ENCODE results near the gene ASCL2.

ASCL2 gene

DNA sequence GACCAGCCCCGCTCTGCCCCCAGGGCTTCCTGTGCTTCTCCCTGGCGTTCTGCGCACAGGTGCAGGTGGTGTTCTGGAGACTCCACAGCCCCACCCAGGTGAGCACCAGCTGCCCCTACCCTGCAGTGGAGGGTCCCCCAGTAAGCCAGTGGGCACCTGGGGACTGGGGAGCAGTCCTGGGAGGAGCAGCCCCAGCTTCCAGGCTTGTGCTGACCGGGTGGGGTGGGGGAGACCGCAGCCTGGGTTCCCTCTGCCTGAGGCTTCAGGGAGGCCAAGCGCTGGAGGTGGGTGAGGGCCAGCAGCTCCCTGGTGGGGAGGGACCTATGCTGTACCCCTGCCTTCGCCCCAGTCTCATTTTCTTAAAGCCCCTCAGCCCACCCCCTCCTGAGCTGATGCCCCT, 38.3 kb upstream of the ASCL2 start:
- 81 to 82% methylated on average over 7 of the region's 7 CpGs for whole genome bisulfite sequencing, 2 experiments
- H3K4me1 ChIP-seq (ENCODE audit: control insufficient read depth, insufficient read depth, low read length): peaks cover 8% of the 10 kb centered on the region
- H3K27ac ChIP-seq (ENCODE audit: insufficient read depth, low read depth, low read length, poor library complexity, severe bottlenecking): no peak overlapping the region
- no peaks in the 10 kb centered on the region for H3K9me3 ChIP-seq (ENCODE audit: control insufficient read depth, low read length)
- H3K36me3 ChIP-seq (ENCODE audit: control insufficient read depth, insufficient read depth, low read length): no peaks in the 10 kb centered on the region
- H3K27me3 ChIP-seq (ENCODE audit: control insufficient read depth, insufficient read depth, low read length, poor library complexity, severe bottlenecking): no peaks in the 10 kb centered on the region
- no peak overlapping the region for H3K4me3 ChIP-seq (ENCODE audit: insufficient read depth, low read depth, low read length)

DNA sequence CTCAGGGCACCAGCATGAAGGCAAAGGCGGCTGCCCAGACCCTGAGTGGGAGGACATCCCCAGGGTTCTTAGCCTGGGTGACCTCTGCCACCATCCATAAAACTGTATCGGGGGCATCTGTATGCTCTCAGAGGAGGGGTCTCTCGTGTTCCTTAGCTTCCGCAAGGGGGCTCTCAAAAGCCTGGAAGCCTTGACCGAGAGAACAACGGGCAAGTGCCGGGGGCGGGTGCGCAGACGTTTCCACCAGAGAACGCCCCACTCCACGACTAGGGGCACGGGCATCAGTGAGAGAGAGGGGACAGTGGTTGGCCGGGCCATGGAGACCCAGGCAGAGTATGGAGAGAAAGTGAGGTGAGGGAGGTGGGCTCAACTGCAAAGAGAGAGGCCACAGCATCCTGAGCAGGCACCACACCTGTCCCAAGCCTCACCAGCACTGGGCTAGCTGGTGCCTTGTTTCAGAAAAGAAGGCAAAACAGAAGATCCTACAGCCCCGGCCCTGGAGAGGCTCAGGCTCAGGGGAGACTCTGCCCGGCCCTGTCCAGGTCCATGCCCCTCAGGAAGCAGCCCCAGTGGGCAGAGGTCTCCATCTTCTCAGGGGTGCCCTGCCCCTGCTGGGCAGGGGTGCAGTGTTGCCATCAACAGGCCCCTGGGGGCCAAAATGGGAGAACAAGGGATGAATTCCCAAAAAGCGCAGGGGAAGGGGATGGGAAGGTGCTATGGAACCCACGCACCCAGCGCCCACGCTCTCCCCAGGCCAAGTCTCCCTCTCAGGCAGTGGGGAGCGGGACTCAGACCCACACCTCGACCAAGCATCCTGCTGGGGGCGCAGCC, 37.3 kb upstream of the ASCL2 start:
- Histone ChIP-seq H3K27ac (ENCODE audit: insufficient read depth, low read depth, low read length, poor library complexity, severe bottlenecking) (no peak overlapping the region), H3K27me3 (ENCODE audit: control insufficient read depth, insufficient read depth, low read length, poor library complexity, severe bottlenecking) (no peaks in the 10 kb centered on the region), H3K36me3 (ENCODE audit: control insufficient read depth, insufficient read depth, low read length) (no peaks in the 10 kb centered on the region), H3K9me3 (ENCODE audit: control insufficient read depth, low read length) (no peaks in the 10 kb centered on the region), H3K4me3 (ENCODE audit: insufficient read depth, low read depth, low read length) (no peak overlapping the region), H3K4me1 (ENCODE audit: control insufficient read depth, insufficient read depth, low read length) (peaks cover 8% of the 10 kb centered on the region)
- 88 to 91% methylated on average over 23 of the region's 23 CpGs for WGBS, 2 experiments

- Histone ChIP-seq H3K9me3 (ENCODE audit: control insufficient read depth, low read length) (no peaks in the 10 kb centered on the region), H3K4me1 (ENCODE audit: control insufficient read depth, insufficient read depth, low read length) (peaks cover 8% of the 10 kb centered on the region), H3K27me3 (ENCODE audit: control insufficient read depth, insufficient read depth, low read length, poor library complexity, severe bottlenecking) (no peaks in the 10 kb centered on the region), H3K27ac (ENCODE audit: insufficient read depth, low read depth, low read length, poor library complexity, severe bottlenecking) (no peak overlapping the region), H3K36me3 (ENCODE audit: control insufficient read depth, insufficient read depth, low read length) (no peaks in the 10 kb centered on the region), H3K4me3 (ENCODE audit: insufficient read depth, low read depth, low read length) (no peak overlapping the region)
- 82 to 84% methylated on average over 14 of the region's 14 CpGs for WGBS, 2 experiments
Observed at GRCh38 chr11:2306877-2307500, 36.6 kb upstream of the ASCL2 start.

DNA sequence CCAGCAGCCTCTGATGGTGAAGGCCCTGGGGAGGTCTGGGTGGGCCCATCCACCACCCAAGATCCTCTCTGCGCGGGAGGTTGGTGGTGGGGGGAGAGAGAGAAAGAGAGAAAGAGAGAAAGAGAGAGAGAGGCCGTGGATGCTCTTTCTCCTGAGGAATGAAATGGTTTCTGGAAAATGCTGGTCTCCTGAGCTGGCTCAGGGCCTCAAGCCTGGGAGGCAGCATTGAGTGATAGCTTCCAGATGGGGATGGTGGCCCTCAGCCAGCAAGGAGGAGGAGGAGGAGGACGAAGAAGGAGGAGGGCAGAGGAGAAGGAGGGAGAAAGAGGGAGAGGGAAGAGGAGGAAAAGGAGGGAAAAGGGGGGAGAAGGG, 36.0 kb upstream of the ASCL2 start:
- Histone ChIP-seq H3K4me1 (ENCODE audit: control insufficient read depth, insufficient read depth, low read length) (peaks cover 8% of the 10 kb centered on the region), H3K27me3 (ENCODE audit: control insufficient read depth, insufficient read depth, low read length, poor library complexity, severe bottlenecking) (no peaks in the 10 kb centered on the region), H3K9me3 (ENCODE audit: control insufficient read depth, low read length) (no peaks in the 10 kb centered on the region), H3K27ac (ENCODE audit: insufficient read depth, low read depth, low read length, poor library complexity, severe bottlenecking) (no peak overlapping the region), H3K4me3 (ENCODE audit: insufficient read depth, low read depth, low read length) (no peak overlapping the region), H3K36me3 (ENCODE audit: control insufficient read depth, insufficient read depth, low read length) (no peaks in the 10 kb centered on the region)
- 85 to 88% methylated on average over 4 of the region's 4 CpGs for WGBS, 2 experiments

DNA sequence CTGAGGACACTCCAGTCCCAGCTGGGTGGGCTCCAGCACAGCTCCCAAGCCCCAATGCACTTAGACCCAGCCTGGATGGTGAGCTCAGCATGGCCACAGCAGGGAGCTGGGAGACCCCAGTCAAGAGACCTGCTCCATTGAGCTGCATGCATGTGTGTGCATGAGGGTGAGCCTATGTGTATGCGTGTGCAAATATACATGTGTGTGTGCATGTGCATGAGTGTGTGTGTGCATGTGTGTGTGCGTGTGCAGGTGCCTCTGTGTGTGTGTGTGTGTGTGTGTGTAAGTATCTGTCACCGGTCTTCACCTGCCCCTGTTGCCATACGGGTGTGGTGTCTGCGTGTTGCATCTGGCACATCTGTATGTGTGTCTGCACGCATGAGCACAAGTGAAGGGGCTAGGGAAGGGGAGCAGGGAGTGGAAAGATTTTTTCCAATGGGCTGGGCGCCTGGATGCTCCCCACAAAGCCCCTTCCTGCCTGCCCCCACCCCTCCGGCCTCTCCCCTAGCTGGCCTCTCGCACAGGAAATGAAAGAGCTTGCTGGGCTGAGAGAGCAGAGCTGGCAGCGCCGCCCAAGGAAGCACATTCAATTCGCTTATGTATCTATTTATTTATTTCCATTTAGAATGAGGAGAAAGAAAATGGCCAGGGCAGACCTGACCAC, 35.5 kb upstream of the ASCL2 start:
- no peaks in the 10 kb centered on the region for H3K27me3 ChIP-seq (ENCODE audit: control insufficient read depth, insufficient read depth, low read length, poor library complexity, severe bottlenecking)
- WGBS, 2 experiments: 86 to 88% methylated on average over 10 to 12 of the region's 12 CpGs
- H3K36me3 ChIP-seq (ENCODE audit: control insufficient read depth, insufficient read depth, low read length): no peaks in the 10 kb centered on the region
- peaks cover 8% of the 10 kb centered on the region for H3K4me1 ChIP-seq (ENCODE audit: control insufficient read depth, insufficient read depth, low read length)
- H3K4me3 ChIP-seq (ENCODE audit: insufficient read depth, low read depth, low read length): no peak overlapping the region
- no peaks in the 10 kb centered on the region for H3K9me3 ChIP-seq (ENCODE audit: control insufficient read depth, low read length)
- no peak overlapping the region for H3K27ac ChIP-seq (ENCODE audit: insufficient read depth, low read depth, low read length, poor library complexity, severe bottlenecking)

DNA sequence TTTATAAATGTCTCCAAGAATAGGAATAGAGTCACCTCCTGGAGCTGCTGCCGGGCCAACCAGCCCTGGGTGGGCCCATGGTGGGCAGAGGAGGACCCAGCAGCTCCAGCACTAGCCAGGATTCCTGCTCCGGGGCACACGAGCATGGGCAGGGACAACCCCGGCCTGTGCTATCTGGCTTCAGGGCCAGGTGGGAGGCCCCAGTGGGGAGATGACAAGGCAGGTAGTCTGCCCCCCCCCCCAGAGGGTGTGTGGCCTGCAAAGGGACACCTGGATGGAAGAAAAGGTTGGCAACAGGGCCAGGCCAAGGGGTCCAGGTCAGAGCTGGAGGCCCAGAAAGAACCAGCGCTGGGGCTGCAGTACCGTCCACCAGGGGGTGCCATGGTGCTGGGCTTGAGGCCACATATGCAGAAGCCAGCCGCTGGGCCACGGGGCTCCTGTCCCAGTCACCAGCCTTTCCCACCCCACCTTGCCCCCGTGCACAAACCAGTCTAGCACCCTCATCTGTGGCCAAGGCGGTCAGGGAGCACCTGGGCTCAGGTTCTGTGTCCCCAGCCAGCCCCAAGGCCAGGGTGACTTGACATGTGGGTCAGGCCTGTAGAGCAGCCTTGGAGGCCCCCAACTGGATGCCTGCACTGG, 34.9 kb upstream of the ASCL2 start:
- H3K4me3 ChIP-seq (ENCODE audit: insufficient read depth, low read depth, low read length): no peak overlapping the region
- H3K27ac ChIP-seq (ENCODE audit: insufficient read depth, low read depth, low read length, poor library complexity, severe bottlenecking): no peak overlapping the region
- 38% methylated on average over 10 of the region's 10 CpGs for WGBS, 2 experiments
- no peaks in the 10 kb centered on the region for H3K9me3 ChIP-seq (ENCODE audit: control insufficient read depth, low read length)
- H3K4me1 ChIP-seq (ENCODE audit: control insufficient read depth, insufficient read depth, low read length): peaks cover 8% of the 10 kb centered on the region
- H3K36me3 ChIP-seq (ENCODE audit: control insufficient read depth, insufficient read depth, low read length): no peaks in the 10 kb centered on the region
- H3K27me3 ChIP-seq (ENCODE audit: control insufficient read depth, insufficient read depth, low read length, poor library complexity, severe bottlenecking): no peaks in the 10 kb centered on the region

DNA sequence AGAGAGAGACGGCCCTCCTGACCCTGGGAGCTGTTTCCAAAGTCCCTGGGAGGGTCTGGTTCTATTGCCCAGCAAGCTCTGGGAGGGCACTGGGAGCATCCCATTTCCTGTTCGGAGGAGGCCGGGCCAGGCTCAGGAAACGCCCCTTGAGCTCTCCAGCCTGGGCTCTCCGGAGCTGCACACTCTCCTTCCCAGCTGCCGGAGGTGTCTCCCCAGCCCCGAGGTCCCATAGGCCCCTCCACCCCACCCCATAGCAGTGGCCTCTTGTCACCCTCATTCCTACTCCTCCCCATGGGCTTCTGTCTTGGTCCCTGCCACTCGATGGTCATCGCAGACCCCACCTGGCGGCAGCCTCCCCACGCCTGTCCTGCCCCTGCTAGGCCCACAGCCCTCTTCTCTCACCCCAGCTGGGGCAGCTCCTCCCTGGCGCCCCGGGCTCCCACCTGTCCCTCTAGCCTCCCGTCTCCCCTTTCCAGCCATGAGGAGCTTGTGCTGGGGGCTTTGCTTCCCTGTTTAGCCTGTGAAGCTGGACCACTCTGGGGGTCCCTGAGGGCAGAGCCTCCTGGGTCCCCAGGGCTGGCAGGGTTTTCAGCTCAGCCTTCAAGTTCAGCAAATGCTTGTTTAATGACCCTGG, 34.2 kb upstream of the ASCL2 start:
- Histone ChIP-seq H3K27me3 (ENCODE audit: control insufficient read depth, insufficient read depth, low read length, poor library complexity, severe bottlenecking) (no peaks in the 10 kb centered on the region), H3K9me3 (ENCODE audit: control insufficient read depth, low read length) (no peaks in the 10 kb centered on the region), H3K27ac (ENCODE audit: insufficient read depth, low read depth, low read length, poor library complexity, severe bottlenecking) (no peak overlapping the region), H3K4me1 (ENCODE audit: control insufficient read depth, insufficient read depth, low read length) (peaks cover 8% of the 10 kb centered on the region), H3K4me3 (ENCODE audit: insufficient read depth, low read depth, low read length) (no peak overlapping the region), H3K36me3 (ENCODE audit: control insufficient read depth, insufficient read depth, low read length) (no peaks in the 10 kb centered on the region)
- 87 to 90% methylated on average over 14 of the region's 14 CpGs for WGBS, 2 experiments

DNA sequence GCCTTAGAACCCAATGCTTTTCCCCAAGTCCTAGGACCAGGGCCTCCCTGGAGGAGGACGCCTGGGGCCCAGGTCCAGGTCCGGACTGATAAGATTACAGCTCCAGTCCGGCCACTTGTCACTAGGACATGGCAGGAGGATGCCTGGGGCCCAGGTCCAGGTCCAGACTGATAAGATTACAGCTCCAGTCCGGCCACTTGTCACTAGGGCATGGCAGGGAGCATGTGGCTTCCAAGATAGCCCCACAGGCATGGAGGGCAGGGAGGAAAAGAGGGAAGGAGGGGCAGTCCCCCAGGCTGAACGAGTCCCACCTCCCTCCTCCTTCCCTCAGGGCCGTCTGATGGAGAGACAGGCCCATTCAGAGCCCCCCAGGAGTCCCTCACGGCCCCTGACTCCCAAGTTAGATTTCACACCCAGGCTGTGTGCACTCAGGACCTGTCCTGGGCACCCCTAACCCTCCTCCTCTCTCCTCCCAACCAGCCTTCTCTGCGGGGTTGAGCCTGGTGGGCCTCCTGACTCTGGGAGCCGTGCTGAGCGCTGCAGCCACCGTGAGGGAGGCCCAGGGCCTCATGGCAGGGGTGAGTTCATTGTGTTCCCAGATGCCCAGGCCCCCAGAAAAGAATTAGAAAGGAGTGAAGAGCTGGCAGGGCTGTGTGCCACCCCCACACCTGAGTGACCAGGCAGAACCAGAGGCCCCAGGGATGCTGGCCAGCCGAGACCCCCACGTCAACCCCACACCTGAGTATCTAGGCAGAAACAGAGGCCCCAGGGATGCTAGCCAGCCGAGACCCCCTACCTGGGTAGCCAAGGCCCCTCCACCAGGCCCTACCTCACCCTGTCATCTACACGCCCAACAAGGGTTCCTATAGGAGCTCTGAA, 33.5 kb upstream of the ASCL2 start:
- Histone ChIP-seq H3K9me3 (ENCODE audit: control insufficient read depth, low read length) (no peaks in the 10 kb centered on the region), H3K4me3 (ENCODE audit: insufficient read depth, low read depth, low read length) (no peak overlapping the region), H3K27ac (ENCODE audit: insufficient read depth, low read depth, low read length, poor library complexity, severe bottlenecking) (no peak overlapping the region), H3K27me3 (ENCODE audit: control insufficient read depth, insufficient read depth, low read length, poor library complexity, severe bottlenecking) (no peaks in the 10 kb centered on the region), H3K4me1 (ENCODE audit: control insufficient read depth, insufficient read depth, low read length) (peaks cover 8% of the 10 kb centered on the region), H3K36me3 (ENCODE audit: control insufficient read depth, insufficient read depth, low read length) (no peaks in the 10 kb centered on the region)
- WGBS, 2 experiments: 79 to 80% methylated on average over 15 of the region's 15 CpGs

DNA sequence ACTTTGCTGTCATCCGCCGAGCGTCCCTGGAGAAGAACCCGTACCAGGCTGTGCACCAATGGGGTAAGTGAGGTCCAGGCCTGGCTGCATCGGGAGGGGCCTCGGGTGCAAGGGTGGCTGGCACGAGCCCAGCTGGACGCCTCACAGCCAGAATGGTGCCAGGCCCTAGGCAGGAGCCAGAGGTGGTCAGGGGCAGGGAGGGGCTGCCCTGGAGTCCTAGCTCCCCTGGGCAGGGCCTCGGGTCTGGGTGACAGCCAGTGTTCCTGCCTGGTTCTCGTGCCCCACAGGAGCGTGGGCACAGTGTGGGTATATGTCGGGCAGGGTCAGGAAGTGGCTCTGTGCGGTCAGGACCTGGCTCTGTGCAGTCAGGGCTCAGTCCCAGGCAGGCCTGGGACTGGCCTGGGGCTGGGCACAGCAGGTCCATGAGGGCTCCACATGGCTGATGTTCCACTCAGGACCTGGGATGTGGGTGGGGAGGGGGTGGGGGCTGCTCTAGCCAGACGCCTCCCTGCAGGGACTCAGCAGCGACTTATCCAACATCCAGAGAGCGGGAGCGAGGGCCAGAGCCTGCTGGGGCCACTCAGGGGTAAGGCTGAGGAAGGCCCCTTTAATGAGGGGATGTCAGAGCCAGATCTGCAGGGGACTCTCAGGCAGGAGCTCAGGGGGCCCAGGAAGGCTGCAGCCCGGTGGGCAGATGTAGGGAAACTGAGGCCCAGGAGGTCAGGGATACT, 32.7 kb upstream of the ASCL2 start:
- H3K9me3 ChIP-seq (ENCODE audit: control insufficient read depth, low read length): no peaks in the 10 kb centered on the region
- H3K4me3 ChIP-seq (ENCODE audit: insufficient read depth, low read depth, low read length): no peak overlapping the region
- H3K4me1 ChIP-seq (ENCODE audit: control insufficient read depth, insufficient read depth, low read length): peaks cover 8% of the 10 kb centered on the region
- H3K27ac ChIP-seq (ENCODE audit: insufficient read depth, low read depth, low read length, poor library complexity, severe bottlenecking): no peak overlapping the region
- H3K36me3 ChIP-seq (ENCODE audit: control insufficient read depth, insufficient read depth, low read length): no peaks in the 10 kb centered on the region
- no peaks in the 10 kb centered on the region for H3K27me3 ChIP-seq (ENCODE audit: control insufficient read depth, insufficient read depth, low read length, poor library complexity, severe bottlenecking)
- 90 to 93% methylated on average over 18 of the region's 18 CpGs for WGBS, 2 experiments

Data from ectodermal cell (in vitro differentiated cells).